ENCODE data around the gene RUNX1.

The RUNX1 gene

DNA sequence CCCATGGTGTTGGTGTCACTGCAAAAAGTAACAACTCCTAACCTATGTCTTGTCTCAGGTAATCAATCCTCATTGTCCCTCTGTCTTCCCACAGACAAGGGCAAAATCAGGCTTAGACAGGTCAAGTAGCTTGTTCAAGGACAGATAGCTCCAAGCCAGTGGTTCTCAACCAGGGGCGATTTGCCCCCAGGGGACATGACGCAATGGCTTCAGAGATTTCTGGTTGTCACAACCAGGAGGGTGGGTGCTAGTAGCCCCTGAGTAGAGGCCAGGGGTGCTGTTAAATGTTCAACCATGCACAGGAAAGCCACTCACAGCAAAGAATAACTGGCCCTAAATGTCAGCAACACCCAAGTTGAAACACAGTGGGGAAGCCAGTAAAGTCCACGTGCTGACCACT, 178.9 kb downstream of the RUNX1 start:
- Histone ChIP-seq H3K27me3 (no peaks in the 10 kb centered on the region), H3K27ac (no peak overlapping the region), H3K36me3 (peaks cover 33% of the 10 kb centered on the region)

DNA sequence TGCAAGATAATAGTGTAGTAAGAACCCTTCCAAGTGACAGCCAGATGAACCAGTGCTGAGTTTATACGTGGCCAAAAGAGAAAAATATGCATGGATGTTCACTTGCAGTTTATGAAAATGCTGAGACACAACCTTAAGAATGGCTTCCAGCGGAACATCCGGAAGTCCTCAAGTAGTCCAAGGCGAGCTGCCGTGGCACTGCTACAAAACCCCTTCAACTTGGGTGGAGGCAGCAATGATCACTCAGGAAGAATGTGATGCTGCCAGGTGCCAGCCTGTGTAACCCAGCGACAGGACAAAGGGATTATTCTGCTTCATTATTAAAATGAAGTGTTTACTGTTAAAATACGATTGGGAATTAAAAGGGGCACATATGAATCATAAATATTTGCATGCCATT, 179.6 kb downstream of the RUNX1 start:
- Histone ChIP-seq H3K9me3 (no peaks in the 10 kb centered on the region), H3K4me1 (ENCODE audit: control insufficient read depth in 1 of 2, insufficient read depth in 1 of 2, low read depth in 1 of 2, low read length in 1 of 2) (peaks cover 30 to 37% of the 10 kb centered on the region in 2 experiments), H3K36me3 (peaks cover 33% of the 10 kb centered on the region), H3K27ac (no peak overlapping the region), H3K27me3 (no peaks in the 10 kb centered on the region), H3K4me3 (ENCODE audit: low read depth in 1 of 2, low read length in 1 of 2) (no peak overlapping the region)
- no peak for TF ChIP-seq CTCF (IDR thresholded peaks at IDR 0.05)

More for the DNA sequence above, 178.9 kb downstream of the RUNX1 start:
- no peak for TF ChIP-seq CTCF (IDR thresholded peaks at IDR 0.05)
- Histone ChIP-seq H3K9me3 (no peaks in the 10 kb centered on the region), H3K4me1 (ENCODE audit: control insufficient read depth in 1 of 2, insufficient read depth in 1 of 2, low read depth in 1 of 2, low read length in 1 of 2) (peaks cover 29 to 30% of the 10 kb centered on the region in 2 experiments), H3K4me3 (ENCODE audit: low read depth in 1 of 2, low read length in 1 of 2) (no peak overlapping the region)

- Histone ChIP-seq H3K4me3 (ENCODE audit: low read depth in 1 of 2, low read length in 1 of 2) (no peak overlapping the region), H3K9me3 (no peaks in the 10 kb centered on the region), H3K4me1 (ENCODE audit: control insufficient read depth in 1 of 2, insufficient read depth in 1 of 2, low read depth in 1 of 2, low read length in 1 of 2) (peaks cover 32 to 43% of the 10 kb centered on the region in 2 experiments), H3K27ac (no peak overlapping the region), H3K36me3 (peaks cover 34% of the 10 kb centered on the region), H3K27me3 (no peaks in the 10 kb centered on the region)
- no peak for TF ChIP-seq CTCF (IDR thresholded peaks at IDR 0.05)
Measured at GRCh38 chr21:34867785-34868184, 181.3 kb downstream of the RUNX1 start.

GRCh38 chr21:34865400-34866241, 183.5 kb downstream of the RUNX1 start:
- peaks cover 45% of the 10 kb centered on the region for H3K36me3 ChIP-seq
- no peak for TF ChIP-seq CTCF (IDR thresholded peaks at IDR 0.05)
- no peaks in the 10 kb centered on the region for H3K27me3 ChIP-seq
- peaks cover 32 to 43% of the 10 kb centered on the region in 2 experiments for H3K4me1 ChIP-seq (ENCODE audit: control insufficient read depth in 1 of 2, insufficient read depth in 1 of 2, low read depth in 1 of 2, low read length in 1 of 2)
- H3K27ac ChIP-seq: peak overlapping the region; percentile 21
- peak overlapping the region; percentile 32 to 35 for H3K4me3 ChIP-seq (ENCODE audit: low read depth in 1 of 2, low read length in 1 of 2)
- no peaks in the 10 kb centered on the region for H3K9me3 ChIP-seq

DNA sequence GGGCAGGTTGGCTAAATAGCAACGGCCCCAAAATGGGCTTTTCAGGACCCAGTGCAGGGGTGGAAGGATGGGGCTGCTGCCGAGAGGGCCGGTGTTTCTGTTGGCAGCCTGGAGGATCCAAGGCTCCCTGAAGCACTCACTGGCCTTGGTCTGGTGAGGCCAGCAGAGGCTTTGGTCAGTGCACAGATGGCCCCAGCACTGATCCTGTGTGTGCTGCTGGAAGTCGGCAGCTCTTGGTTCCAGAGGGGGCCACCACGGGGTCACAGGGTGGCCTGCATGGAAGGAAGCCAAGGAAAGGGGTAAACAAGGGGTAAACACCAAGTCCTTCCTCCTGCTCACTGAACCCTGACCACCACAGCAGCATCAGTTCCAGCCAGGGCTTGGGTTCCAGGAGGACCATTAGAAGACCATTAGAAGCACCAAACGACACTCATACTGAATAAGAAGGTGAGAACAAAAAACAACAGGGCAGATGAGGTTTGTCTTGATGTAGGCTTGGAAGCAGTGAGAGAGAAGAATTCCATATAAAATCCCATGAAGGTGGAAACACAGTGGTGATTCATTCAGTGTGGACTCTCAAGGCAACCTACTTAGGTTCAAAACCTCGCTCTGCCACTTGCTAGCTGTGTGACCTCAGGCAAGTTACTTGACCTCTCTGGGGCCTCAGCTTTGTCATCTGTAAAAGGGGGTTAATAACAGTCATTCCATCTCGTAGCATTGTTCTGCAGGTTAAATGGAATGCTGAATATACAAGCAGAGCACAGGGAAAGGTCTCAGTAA, 184.5 kb downstream of the RUNX1 start:
- TF ChIP-seq CTCF (IDR thresholded peaks at IDR 0.05): no peak
- Histone ChIP-seq H3K4me1 (ENCODE audit: control insufficient read depth in 1 of 2, insufficient read depth in 1 of 2, low read depth in 1 of 2, low read length in 1 of 2) (peaks cover 32 to 43% of the 10 kb centered on the region in 2 experiments), H3K4me3 (ENCODE audit: low read depth in 1 of 2, low read length in 1 of 2) (peak overlapping the region in 1 of 2 experiments; percentile 35), H3K36me3 (peaks cover 46% of the 10 kb centered on the region), H3K27ac (no peak overlapping the region), H3K9me3 (no peaks in the 10 kb centered on the region), H3K27me3 (no peaks in the 10 kb centered on the region)
